Peyer's patch (tissue), 4 donors: ENCODE data around the gene KRTAP10-1.

Source experiments
- CTCF ChIP-seq, 6 experiments: fragments of 450-650 bp in 4 of 6; fragments of 200-600 bp in 2 of 6; sonication (generic) in 1 of 6; IDR thresholded peaks; one replicate each; pipeline ENCODE4 v1.5.1; 2017 to 2019; ENCODE audit warnings: antibody characterized with exemption in 6 of 6, mild to moderate bottlenecking in 3 of 6, moderate library complexity in 1 of 6
- POLR2A ChIP-seq, 2 donors: fragments of 450-650 bp; IDR thresholded peaks; one replicate each; pipeline ENCODE4 v1.5.1; 2017; ENCODE audit warnings: antibody characterized with exemption in 2 of 2, mild to moderate bottlenecking in 2 of 2, moderate library complexity in 2 of 2

- TF ChIP-seq CTCF (IDR thresholded peaks at IDR 0.05), result no peak
- TF ChIP-seq POLR2A (IDR thresholded peaks at IDR 0.05), result no peak
Measured at GRCh38 chr21:44519346-44520325, 20.4 kb downstream of the KRTAP10-1 start.
